ENCODE measurements around the gene RTN1.

The RTN1 gene

GRCh38 chr14:59547310-59547709 lies 323.3 kb downstream of the RTN1 start:
- DNase-seq (ENCODE audit: low read depth), result no peak
